Peyer's patch (tissue), 4 donors: ENCODE results near the gene SRGAP1.

ENCODE experiments used
- POLR2A ChIP-seq, 2 donors: fragments of 450-650 bp; IDR thresholded peaks; one replicate each; pipeline ENCODE4 v1.5.1; 2017; ENCODE audit warnings: antibody characterized with exemption in 2 of 2, mild to moderate bottlenecking in 2 of 2, moderate library complexity in 2 of 2
- TF ChIP-seq, protein P1 (sequence below), 6 experiments: fragments of 450-650 bp in 4 of 6; fragments of 200-600 bp in 2 of 6; sonication (generic) in 1 of 6; IDR thresholded peaks; one replicate each; pipeline ENCODE4 v1.5.1; 2017 to 2019; ENCODE audit warnings: antibody characterized with exemption in 6 of 6, mild to moderate bottlenecking in 3 of 6, moderate library complexity in 1 of 6

DNA sequence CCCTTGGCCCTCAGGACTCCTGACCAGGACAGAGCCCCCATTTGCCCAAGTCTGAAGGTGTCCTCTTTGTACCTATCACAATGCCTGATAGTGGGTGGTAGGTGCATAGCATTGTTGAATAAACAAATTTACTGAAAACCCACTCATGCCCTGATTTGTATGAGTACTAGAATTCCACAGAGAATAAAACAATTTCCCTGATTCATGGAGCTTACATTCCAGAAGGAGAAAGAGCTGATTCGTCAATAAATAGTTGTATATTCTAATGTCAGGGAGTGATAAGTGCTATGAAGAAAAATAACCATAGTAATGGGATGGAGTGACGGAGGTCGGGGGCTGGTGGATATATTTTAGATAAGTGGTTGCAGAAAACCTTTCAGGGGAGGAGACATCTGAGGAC, 117.0 kb downstream of the SRGAP1 start:
- TF ChIP-seq, protein P1, sequence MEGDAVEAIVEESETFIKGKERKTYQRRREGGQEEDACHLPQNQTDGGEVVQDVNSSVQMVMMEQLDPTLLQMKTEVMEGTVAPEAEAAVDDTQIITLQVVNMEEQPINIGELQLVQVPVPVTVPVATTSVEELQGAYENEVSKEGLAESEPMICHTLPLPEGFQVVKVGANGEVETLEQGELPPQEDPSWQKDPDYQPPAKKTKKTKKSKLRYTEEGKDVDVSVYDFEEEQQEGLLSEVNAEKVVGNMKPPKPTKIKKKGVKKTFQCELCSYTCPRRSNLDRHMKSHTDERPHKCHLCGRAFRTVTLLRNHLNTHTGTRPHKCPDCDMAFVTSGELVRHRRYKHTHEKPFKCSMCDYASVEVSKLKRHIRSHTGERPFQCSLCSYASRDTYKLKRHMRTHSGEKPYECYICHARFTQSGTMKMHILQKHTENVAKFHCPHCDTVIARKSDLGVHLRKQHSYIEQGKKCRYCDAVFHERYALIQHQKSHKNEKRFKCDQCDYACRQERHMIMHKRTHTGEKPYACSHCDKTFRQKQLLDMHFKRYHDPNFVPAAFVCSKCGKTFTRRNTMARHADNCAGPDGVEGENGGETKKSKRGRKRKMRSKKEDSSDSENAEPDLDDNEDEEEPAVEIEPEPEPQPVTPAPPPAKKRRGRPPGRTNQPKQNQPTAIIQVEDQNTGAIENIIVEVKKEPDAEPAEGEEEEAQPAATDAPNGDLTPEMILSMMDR (IDR thresholded peaks at IDR 0.05), result no peak
- no peak for TF ChIP-seq POLR2A (IDR thresholded peaks at IDR 0.05)
